Brain microvascular endothelial cell (primary cell): ENCODE measurements around the gene CASKIN1.

Source experiments
- DNase-seq: peaks from one replicate; pipeline ENCODE4 v3.0.0-alpha.2; 2020
- H3K27ac ChIP-seq: fragments of 250-450 bp; sonication (Bioruptor Pico); 2 replicates; pipeline ENCODE4 v1.5.1; 2020; ENCODE audit warnings: mild to moderate bottlenecking, moderate library complexity
- H3K27me3 ChIP-seq: fragments of 250-450 bp; sonication (Bioruptor Pico); replicated peaks from 2 replicates; pipeline ENCODE4 v1.5.1; 2020; ENCODE audit warnings: mild to moderate bottlenecking
- H3K36me3 ChIP-seq: fragments of 250-450 bp; sonication (Bioruptor Pico); replicated peaks from 2 replicates; pipeline ENCODE4 v1.5.1; 2020; ENCODE audit warnings: mild to moderate bottlenecking
- H3K4me3 ChIP-seq: 2 replicates; pipeline ENCODE4 v1.5.1; 2011; ENCODE audit warnings: low read depth, mild to moderate bottlenecking, control low read depth, low read length, moderate library complexity
- in situ Hi-C: cut with HindIII; loops from 2 replicates; pipeline ENCODE4 v1.10.0; 2017; ENCODE audit warnings: low sequenced_read_pairs, low pct_ligation_motif_present
- TF ChIP-seq, protein P1 (sequence below): IDR thresholded peaks from 2 replicates; pipeline ENCODE4 v1.5.1; 2011; ENCODE audit warnings: low read depth, mild to moderate bottlenecking, moderate library complexity, low read length, control low read depth, inconsistent platforms; ENCODE audit errors: missing control alignments

The CASKIN1 gene

GRCh38 chr16:2178321-2179106 lies 17.9 kb downstream of the CASKIN1 start:
- Histone ChIP-seq H3K36me3 (peaks cover 42% of the 10 kb centered on the region), H3K27ac (no peak overlapping the region), H3K4me3 (no peak overlapping the region), H3K27me3 (no peaks in the 10 kb centered on the region)
- in situ Hi-C loops = no loop called here
- no peak for DNase-seq
- TF ChIP-seq, protein P1, sequence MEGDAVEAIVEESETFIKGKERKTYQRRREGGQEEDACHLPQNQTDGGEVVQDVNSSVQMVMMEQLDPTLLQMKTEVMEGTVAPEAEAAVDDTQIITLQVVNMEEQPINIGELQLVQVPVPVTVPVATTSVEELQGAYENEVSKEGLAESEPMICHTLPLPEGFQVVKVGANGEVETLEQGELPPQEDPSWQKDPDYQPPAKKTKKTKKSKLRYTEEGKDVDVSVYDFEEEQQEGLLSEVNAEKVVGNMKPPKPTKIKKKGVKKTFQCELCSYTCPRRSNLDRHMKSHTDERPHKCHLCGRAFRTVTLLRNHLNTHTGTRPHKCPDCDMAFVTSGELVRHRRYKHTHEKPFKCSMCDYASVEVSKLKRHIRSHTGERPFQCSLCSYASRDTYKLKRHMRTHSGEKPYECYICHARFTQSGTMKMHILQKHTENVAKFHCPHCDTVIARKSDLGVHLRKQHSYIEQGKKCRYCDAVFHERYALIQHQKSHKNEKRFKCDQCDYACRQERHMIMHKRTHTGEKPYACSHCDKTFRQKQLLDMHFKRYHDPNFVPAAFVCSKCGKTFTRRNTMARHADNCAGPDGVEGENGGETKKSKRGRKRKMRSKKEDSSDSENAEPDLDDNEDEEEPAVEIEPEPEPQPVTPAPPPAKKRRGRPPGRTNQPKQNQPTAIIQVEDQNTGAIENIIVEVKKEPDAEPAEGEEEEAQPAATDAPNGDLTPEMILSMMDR = no peak

DNA sequence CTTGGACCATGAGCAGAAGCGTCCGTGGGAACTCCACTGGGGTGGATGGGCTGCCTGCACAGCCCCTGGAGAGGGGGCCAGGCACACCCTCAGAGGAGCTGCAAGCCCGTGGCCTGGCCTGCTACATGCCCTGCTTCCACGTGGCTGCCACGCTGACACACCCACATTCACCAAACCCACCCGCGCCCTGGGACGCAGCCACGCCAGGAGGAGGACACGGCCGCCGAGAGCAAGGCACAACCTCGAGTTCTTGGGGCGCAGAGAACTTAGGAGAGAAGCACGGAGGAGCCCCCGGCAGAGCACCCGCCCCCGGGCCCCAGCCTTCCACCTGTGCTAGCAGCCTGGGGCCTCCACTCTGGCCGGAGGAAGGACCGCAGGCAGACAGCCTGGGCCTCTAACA lies 18.8 kb downstream of the CASKIN1 start:
- TF ChIP-seq, protein P1 = no peak
- peaks cover 50% of the 10 kb centered on the region for H3K36me3 ChIP-seq
- no peak for DNase-seq
- H3K27me3 ChIP-seq = no peaks in the 10 kb centered on the region
- no peak overlapping the region for H3K4me3 ChIP-seq
- H3K27ac ChIP-seq = no peak overlapping the region
- in situ Hi-C loops = no loop called here

GRCh38 chr16:2177101-2177500 lies 19.3 kb downstream of the CASKIN1 start:
- H3K4me3 ChIP-seq = no peak overlapping the region
- H3K27me3 ChIP-seq = no peaks in the 10 kb centered on the region
- in situ Hi-C loops = no loop called here
- no peak overlapping the region for H3K27ac ChIP-seq
- DNase-seq = no peak
- TF ChIP-seq, protein P1 = no peak
- peaks cover 53% of the 10 kb centered on the region for H3K36me3 ChIP-seq

GRCh38 chr16:2176047-2176446 lies 20.4 kb downstream of the CASKIN1 start:
- H3K36me3 ChIP-seq = peaks cover 62% of the 10 kb centered on the region
- no peaks in the 10 kb centered on the region for H3K27me3 ChIP-seq
- no peak overlapping the region for H3K27ac ChIP-seq
- in situ Hi-C loops = no loop called here
- TF ChIP-seq, protein P1 = no peak
- no peak overlapping the region for H3K4me3 ChIP-seq
- no peak for DNase-seq

DNA sequence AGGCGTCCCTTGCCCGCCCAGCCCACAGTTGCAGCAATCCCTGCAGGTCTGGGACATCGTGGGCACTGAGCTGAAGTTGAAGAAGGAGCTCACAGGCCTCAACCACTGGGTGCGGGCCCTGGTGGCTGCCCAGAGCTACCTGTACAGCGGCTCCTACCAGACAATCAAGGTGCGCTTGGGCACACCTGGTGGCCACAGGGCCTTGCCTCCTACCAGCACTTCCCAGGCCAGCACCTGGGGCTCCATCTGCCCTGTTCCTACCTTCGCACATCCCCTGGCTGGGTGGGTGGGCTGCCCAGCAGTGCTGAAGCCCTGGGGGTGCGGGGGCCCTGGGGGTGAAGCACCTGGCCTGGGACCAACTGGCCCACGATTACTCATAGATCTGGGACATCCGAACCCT lies 21.0 kb downstream of the CASKIN1 start:
- Histone ChIP-seq H3K4me3 (no peak overlapping the region), H3K36me3 (peaks cover 64% of the 10 kb centered on the region), H3K27ac (no peak overlapping the region), H3K27me3 (no peaks in the 10 kb centered on the region)
- TF ChIP-seq, protein P1 = no peak
- in situ Hi-C loops = no loop called here
- DNase-seq = no peak
